Cardiac muscle cell (in vitro differentiated cells and primary cell): Measurements from ENCODE around the gene SNX25. TPM values are rescaled to one million over a fixed set of nuclear protein-coding genes. Genes with fewer than 3 reads are reported as not detected.

ENCODE experiments used
- DNase-seq, 2 donors: peaks; one replicate each; pipeline versions ENCODE4 v3.0.0 to v3.0.0-alpha.2; 2010 to 2017; ENCODE audit warnings: low read depth in 1 of 2, low spot score in 1 of 2
- H3K27ac ChIP-seq: fragments of 200-600 bp; sonication (generic); 2 replicates; pipeline ENCODE4 v1.5.1; 2016
- H3K27me3 ChIP-seq: fragments of 200-600 bp; sonication (generic); 2 replicates; pipeline ENCODE4 v1.6.0; 2016; ENCODE audit warnings: control low read depth
- H3K36me3 ChIP-seq: fragments of 200-600 bp; sonication (generic); 2 replicates; pipeline ENCODE4 v1.5.1; 2016; ENCODE audit warnings: control low read depth
- H3K4me1 ChIP-seq: fragments of 200-600 bp; sonication (generic); 2 replicates; pipeline ENCODE4 v1.8.1; 2017; ENCODE audit warnings: low read depth, mild to moderate bottlenecking, mixed run types
- H3K4me3 ChIP-seq: fragments of 200-600 bp; sonication (generic); 2 replicates; pipeline ENCODE4 v1.5.1; 2016; ENCODE audit warnings: mild to moderate bottlenecking
- H3K9me3 ChIP-seq: fragments of 200-600 bp; sonication (generic); 2 replicates; pipeline ENCODE4 v1.5.1; 2017; ENCODE audit warnings: low read depth, mild to moderate bottlenecking, control low read depth
- CTCF ChIP-seq: IDR thresholded peaks from 2 replicates; pipeline ENCODE4 v1.5.1; 2012; ENCODE audit warnings: low read depth, mild to moderate bottlenecking, low read length
- polyA plus RNA-seq: library from polyadenylated mRNA; unstranded; fragments of >200 nt; fragmentation: Nextera tagmentation; extraction: Ambion mirVana; gene quantifications from 2 replicates; pipeline ENCODE4 v1.2.1, GENCODE V29; 2016
- total RNA-seq: library from RNA; depleted of rRNA; stranded (reverse); fragments of >200 nt; gene quantifications from 2 replicates; pipeline ENCODE4 v1.2.3, GENCODE V29; 2016

SNX25 gene
- total and polyA plus RNA-seq, 2 experiments from 2014 or later = 19.7 to 20.9 TPM

GRCh38 chr4:185213877-185214276, 4.5 kb downstream of the SNX25 start:
- TF ChIP-seq CTCF = no peak
- Histone ChIP-seq H3K36me3 (no peaks in the 10 kb centered on the region), H3K9me3 (no peaks in the 10 kb centered on the region), H3K4me1 (peaks cover 6% of the 10 kb centered on the region), H3K27ac (no peak overlapping the region), H3K27me3 (no peaks in the 10 kb centered on the region), H3K4me3 (no peak overlapping the region)
- DNase-seq = no peak

GRCh38 chr4:185215261-185215660, 5.9 kb downstream of the SNX25 start:
- Histone ChIP-seq H3K4me3 (no peak overlapping the region), H3K27me3 (no peaks in the 10 kb centered on the region), H3K36me3 (no peaks in the 10 kb centered on the region), H3K4me1 (peaks cover 6% of the 10 kb centered on the region), H3K9me3 (no peaks in the 10 kb centered on the region), H3K27ac (no peak overlapping the region)
- no peak for TF ChIP-seq CTCF
- no peak for DNase-seq

GRCh38 chr4:185217408-185217975, 8.1 kb downstream of the SNX25 start:
- Histone ChIP-seq H3K4me3 (no peak overlapping the region), H3K27ac (no peak overlapping the region), H3K9me3 (no peaks in the 10 kb centered on the region), H3K36me3 (no peaks in the 10 kb centered on the region), H3K27me3 (no peaks in the 10 kb centered on the region), H3K4me1 (no peaks in the 10 kb centered on the region)
- TF ChIP-seq CTCF = no peak
- peak in 1 of 2 donors; percentile 20 for DNase-seq

GRCh38 chr4:185218312-185218711, 8.9 kb downstream of the SNX25 start:
- Histone ChIP-seq H3K9me3 (no peaks in the 10 kb centered on the region), H3K36me3 (no peaks in the 10 kb centered on the region), H3K4me1 (no peaks in the 10 kb centered on the region), H3K27me3 (no peaks in the 10 kb centered on the region), H3K27ac (no peak overlapping the region), H3K4me3 (no peak overlapping the region)
- DNase-seq = no peak
- no peak for TF ChIP-seq CTCF

GRCh38 chr4:185219551-185220344, 10.3 kb downstream of the SNX25 start:
- TF ChIP-seq CTCF = no peak
- no peak overlapping the region for H3K4me3 ChIP-seq
- no peaks in the 10 kb centered on the region for H3K4me1 ChIP-seq
- H3K36me3 ChIP-seq = no peaks in the 10 kb centered on the region
- H3K27ac ChIP-seq = no peak overlapping the region
- DNase-seq = peak in 1 of 2 donors; percentile 83
- no peaks in the 10 kb centered on the region for H3K9me3 ChIP-seq
- no peaks in the 10 kb centered on the region for H3K27me3 ChIP-seq
